Activated T-cell treated with anti-CD3 and anti-CD28 coated beads for 4 hours (primary cell): Measurements from ENCODE around the gene COTL1.

Experiments used
- DNase-seq: peaks from one replicate; pipeline ENCODE4 v3.0.0-alpha.2; 2020

Gene COTL1

GRCh38 chr16:84594725-84595038 lies 23.2 kb downstream of the COTL1 start:
- no peak for DNase-seq

- DNase-seq: no peak
These were observed 23.8 kb downstream of the COTL1 start for GRCh38 chr16:84593825-84594724.

GRCh38 chr16:84592718-84593117 lies 25.2 kb downstream of the COTL1 start:
- DNase-seq: no peak

- DNase-seq: no peak
These were observed 27.7 kb downstream of the COTL1 start for GRCh38 chr16:84589975-84590719.

GRCh38 chr16:84588991-84589390 lies 28.9 kb downstream of the COTL1 start:
- no peak for DNase-seq

GRCh38 chr16:84585886-84586285 lies 32.0 kb downstream of the COTL1 start:
- DNase-seq: no peak

- DNase-seq: no peak
These were observed 32.4 kb downstream of the COTL1 start for GRCh38 chr16:84585467-84585866.

- DNase-seq: no peak
These were observed 33.2 kb downstream of the COTL1 start for GRCh38 chr16:84584678-84585077.

- DNase-seq: no peak
These were observed 33.9 kb downstream of the COTL1 start for GRCh38 chr16:84583995-84584394.

- DNase-seq: no peak
These were observed 34.8 kb downstream of the COTL1 start for GRCh38 chr16:84582958-84583516.

- DNase-seq: no peak
These were observed 36.7 kb downstream of the COTL1 start for GRCh38 chr16:84581158-84581557.

- DNase-seq: no peak
These were observed 37.9 kb downstream of the COTL1 start for GRCh38 chr16:84579936-84580335.

GRCh38 chr16:84578538-84579126 lies 39.2 kb downstream of the COTL1 start:
- no peak for DNase-seq

GRCh38 chr16:84577034-84577803 lies 40.7 kb downstream of the COTL1 start:
- DNase-seq: no peak

GRCh38 chr16:84575914-84576313 lies 42.0 kb downstream of the COTL1 start:
- DNase-seq: no peak

- no peak for DNase-seq
These were observed 43.7 kb downstream of the COTL1 start for GRCh38 chr16:84574191-84574590.

GRCh38 chr16:84572096-84572495 lies 45.8 kb downstream of the COTL1 start:
- DNase-seq: no peak

GRCh38 chr16:84571506-84571905 lies 46.4 kb downstream of the COTL1 start:
- no peak for DNase-seq

GRCh38 chr16:84570739-84571403 lies 47.0 kb downstream of the COTL1 start:
- no peak for DNase-seq

- DNase-seq: no peak
These were observed 48.4 kb downstream of the COTL1 start for GRCh38 chr16:84569382-84569987.

GRCh38 chr16:84568066-84568465 lies 49.8 kb downstream of the COTL1 start:
- DNase-seq: no peak
